T1000 (cell line): ENCODE results near the gene ELAVL3.
"Not testable (repeated sequence)": the region's sequence is repeated elsewhere in the genome, so short reads cannot be mapped to it uniquely, and the experiment has no call there.

Source experiments
- DNase-seq: peaks from one replicate; lab custom pipeline; 2025; ENCODE audit warnings: mixed read lengths; lab: John Stamatoyannopoulos, UW

Gene ELAVL3

GRCh38 chr19:11435833-11436313 lies 45.0 kb downstream of the ELAVL3 start:
- no peak for DNase-seq

GRCh38 chr19:11435057-11435832 lies 45.6 kb downstream of the ELAVL3 start, which contains the start of the genes ODAD3 and PRKCSH:
Gene ODAD3 (minus strand): TSS chr19:11435121. CDS start chr19:11435016, 105 bp downstream.
Gene PRKCSH (plus strand): TSS chr19:11435635. CDS start chr19:11436118, 483 bp downstream.
- peak; percentile 99 for DNase-seq

- no peak for DNase-seq
Observed at GRCh38 chr19:11434703-11435056, 46.2 kb downstream of the ELAVL3 start.

GRCh38 chr19:11433526-11433925 lies 47.3 kb downstream of the ELAVL3 start:
- not testable (repeated sequence) for DNase-seq

- DNase-seq: no peak
Observed at GRCh38 chr19:11426656-11427055, 54.2 kb downstream of the ELAVL3 start.

GRCh38 chr19:11425719-11426457 lies 55.0 kb downstream of the ELAVL3 start:
- DNase-seq: no peak

- DNase-seq: no peak
Observed at GRCh38 chr19:11423791-11424181, 57.1 kb downstream of the ELAVL3 start.

- DNase-seq: no peak
Observed at GRCh38 chr19:11423164-11423790, 57.6 kb downstream of the ELAVL3 start.

- DNase-seq: peak; percentile 36
Observed at GRCh38 chr19:11422163-11423065, 58.4 kb downstream of the ELAVL3 start.

- DNase-seq: no peak
Observed at GRCh38 chr19:11421371-11422098, 59.3 kb downstream of the ELAVL3 start.

- DNase-seq: no peak
Observed at GRCh38 chr19:11420429-11421370, 60.1 kb downstream of the ELAVL3 start.

- DNase-seq: no peak
Observed at GRCh38 chr19:11418549-11419506, 62.0 kb downstream of the ELAVL3 start, which contains the start of gene RGL3. Gene RGL3 (minus strand): TSS chr19:11419314. CDS start chr19:11419278, 36 bp downstream.

- DNase-seq: no peak
Observed at GRCh38 chr19:11418094-11418548, 62.7 kb downstream of the ELAVL3 start.

GRCh38 chr19:11416346-11417052 lies 64.3 kb downstream of the ELAVL3 start:
- no peak for DNase-seq

- DNase-seq: no peak
Observed at GRCh38 chr19:11414544-11414943, 66.3 kb downstream of the ELAVL3 start.

- DNase-seq: no peak
Observed at GRCh38 chr19:11410682-11411081, 70.2 kb downstream of the ELAVL3 start.

- no peak for DNase-seq
Observed at GRCh38 chr19:11408591-11408990, 72.3 kb downstream of the ELAVL3 start.
